Measurements from ENCODE around the gene TEFM. TPM values are rescaled to one million over a fixed set of nuclear protein-coding genes. Genes with fewer than 3 reads are reported as not detected.

The TEFM gene
- total and polyA plus RNA-seq, 2 of the 8 experiments (the other 6 are each of a cell fraction or from before 2014, with no cell fraction given): 6.1 to 10.9 TPM

- H3K4ac ChIP-seq (replicated peaks; ENCODE audit: insufficient read length, low read depth, low read length): no peak overlapping the region
- no peaks in the 10 kb centered on the region for H3K27me3 ChIP-seq (replicated peaks in 1 of 4; ENCODE audit: control insufficient read depth in 3 of 4, extremely low read depth in 1 of 4, insufficient read depth in 3 of 4, low read length in 3 of 4)
- no peak overlapping the region for H2BK5ac ChIP-seq (ENCODE audit: low read depth, low read length)
- H3K23me2 ChIP-seq (ENCODE audit: low read depth, low read length): no peaks in the 10 kb centered on the region
- H2BK20ac ChIP-seq (ENCODE audit: low read length): no peak overlapping the region
- no peak overlapping the region for H4K5ac ChIP-seq (ENCODE audit: insufficient read length, low read depth, low read length)
- DNase-seq (ENCODE audit: low read depth in 1 of 2, low spot score in 2 of 2) (no peak), FAIRE-seq (no peak)
- no peak overlapping the region for H2AFZ ChIP-seq (ENCODE audit: low read length)
- H3K36me3 ChIP-seq (ENCODE audit: control insufficient read depth in 2 of 4, insufficient read depth in 4 of 4, low read length in 3 of 4): no peaks in the 10 kb centered on the region
- H3K4me1 ChIP-seq (replicated peaks in 1 of 4; ENCODE audit: control insufficient read depth in 3 of 4, insufficient read depth in 4 of 4, low read length in 3 of 4): no peaks in the 10 kb centered on the region
- H2BK15ac ChIP-seq (ENCODE audit: low read length): no peak overlapping the region
- no peaks in the 10 kb centered on the region for H3K79me1 ChIP-seq (ENCODE audit: low read depth, low read length)
- no peak overlapping the region for H3K14ac ChIP-seq (ENCODE audit: insufficient read length)
- ChIA-PET CTCF (ENCODE audit: partially characterized antibody) (no interaction called here), POLR2A (ENCODE audit: partially characterized antibody) (no interaction called here)
- no peak overlapping the region for H2BK12ac ChIP-seq (ENCODE audit: low read depth, low read length)
- H3K4me3 ChIP-seq (ENCODE audit: extremely low read depth in 1 of 4, insufficient read depth in 2 of 4, low read depth in 3 of 4, low read length in 4 of 4): no peak overlapping the region
- H2BK120ac ChIP-seq (replicated peaks; ENCODE audit: low read depth, low read length): no peak overlapping the region
- H3K18ac ChIP-seq (ENCODE audit: extremely low read depth, low read length): no peak overlapping the region
- no peak overlapping the region for H3K27ac ChIP-seq (ENCODE audit: low read depth, low read length)
- no peak overlapping the region for H3K4me2 ChIP-seq (ENCODE audit: insufficient read depth in 1 of 2, low read depth in 2 of 2, low read length in 2 of 2)
- H3K23ac ChIP-seq (ENCODE audit: insufficient read length): no peak overlapping the region
- H3K9me3 ChIP-seq (ENCODE audit: insufficient read depth in 2 of 2, low read depth in 1 of 2, low read length in 1 of 2): no peaks in the 10 kb centered on the region
- H3K79me2 ChIP-seq (ENCODE audit: control insufficient read depth in 1 of 2, insufficient read depth in 2 of 2, low read length in 2 of 2): no peaks in the 10 kb centered on the region
- no peak overlapping the region for H4K91ac ChIP-seq (replicated peaks; ENCODE audit: insufficient read length, low read length)
- no peaks in the 10 kb centered on the region for H4K20me1 ChIP-seq (replicated peaks in 1 of 2; ENCODE audit: control insufficient read depth in 1 of 2, insufficient read depth in 2 of 2, low read length in 2 of 2)
- TF ChIP-seq TBP (IDR thresholded peaks at IDR 0.05; ENCODE audit: low read depth, low read length) (no peak), BACH1 (IDR thresholded peaks at IDR 0.05; ENCODE audit: low read length) (no peak), ZNF274 (IDR thresholded peaks at IDR 0.05; ENCODE audit: borderline replicate concordance, extremely low read depth, low read length) (no peak), GABPA (IDR thresholded peaks at IDR 0.05; ENCODE audit: borderline replicate concordance, insufficient read depth, low read length) (no peak), CTBP2 (IDR thresholded peaks at IDR 0.05; ENCODE audit: borderline replicate concordance, insufficient read depth, insufficient read length, low read length) (no peak)
- H4K8ac ChIP-seq (ENCODE audit: extremely low read depth, insufficient read depth, low read length): no peak overlapping the region
- H2AK5ac ChIP-seq (ENCODE audit: low read depth, low read length): no peak overlapping the region
- no peak overlapping the region for H3K56ac ChIP-seq (replicated peaks; ENCODE audit: insufficient read length, low read depth, low read length)
- no peak overlapping the region for H3K9ac ChIP-seq (replicated peaks in 1 of 4; ENCODE audit: extremely low read depth in 1 of 4, low read depth in 3 of 4, low read length in 3 of 4)
Measured at GRCh38 chr17:30913955-30914354, 7.9 kb upstream of the TEFM start.
